Fibroblast of mammary gland (primary cell): ENCODE measurements around the gene GRIK4.

Source experiments
- DNase-seq: peaks from one replicate; pipeline ENCODE4 v3.0.0-alpha.2; 2010; ENCODE audit warnings: low read depth
- H3K4me3 ChIP-seq: 2 replicates; pipeline ENCODE4 v1.5.1; 2011; ENCODE audit warnings: low read depth, mild to moderate bottlenecking, low read length, moderate library complexity; ENCODE audit not compliant: control insufficient read depth
- TF ChIP-seq, protein P1 (sequence below): conservative IDR thresholded peaks from 2 replicates; pipeline ENCODE4 v1.5.1; 2011; ENCODE audit warnings: low read depth, low read length, inconsistent platforms; ENCODE audit not compliant: control insufficient read depth, insufficient read depth

The GRIK4 gene, protein sequence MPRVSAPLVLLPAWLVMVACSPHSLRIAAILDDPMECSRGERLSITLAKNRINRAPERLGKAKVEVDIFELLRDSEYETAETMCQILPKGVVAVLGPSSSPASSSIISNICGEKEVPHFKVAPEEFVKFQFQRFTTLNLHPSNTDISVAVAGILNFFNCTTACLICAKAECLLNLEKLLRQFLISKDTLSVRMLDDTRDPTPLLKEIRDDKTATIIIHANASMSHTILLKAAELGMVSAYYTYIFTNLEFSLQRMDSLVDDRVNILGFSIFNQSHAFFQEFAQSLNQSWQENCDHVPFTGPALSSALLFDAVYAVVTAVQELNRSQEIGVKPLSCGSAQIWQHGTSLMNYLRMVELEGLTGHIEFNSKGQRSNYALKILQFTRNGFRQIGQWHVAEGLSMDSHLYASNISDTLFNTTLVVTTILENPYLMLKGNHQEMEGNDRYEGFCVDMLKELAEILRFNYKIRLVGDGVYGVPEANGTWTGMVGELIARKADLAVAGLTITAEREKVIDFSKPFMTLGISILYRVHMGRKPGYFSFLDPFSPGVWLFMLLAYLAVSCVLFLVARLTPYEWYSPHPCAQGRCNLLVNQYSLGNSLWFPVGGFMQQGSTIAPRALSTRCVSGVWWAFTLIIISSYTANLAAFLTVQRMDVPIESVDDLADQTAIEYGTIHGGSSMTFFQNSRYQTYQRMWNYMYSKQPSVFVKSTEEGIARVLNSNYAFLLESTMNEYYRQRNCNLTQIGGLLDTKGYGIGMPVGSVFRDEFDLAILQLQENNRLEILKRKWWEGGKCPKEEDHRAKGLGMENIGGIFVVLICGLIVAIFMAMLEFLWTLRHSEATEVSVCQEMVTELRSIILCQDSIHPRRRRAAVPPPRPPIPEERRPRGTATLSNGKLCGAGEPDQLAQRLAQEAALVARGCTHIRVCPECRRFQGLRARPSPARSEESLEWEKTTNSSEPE

GRCh38 chr11:120511116-120511819, at the start of gene GRIK4:
TSS of gene GRIK4 (plus strand) at chr11:120511748. CDS start at chr11:120660319, 148,571 bp downstream.
- TF ChIP-seq, protein P1, sequence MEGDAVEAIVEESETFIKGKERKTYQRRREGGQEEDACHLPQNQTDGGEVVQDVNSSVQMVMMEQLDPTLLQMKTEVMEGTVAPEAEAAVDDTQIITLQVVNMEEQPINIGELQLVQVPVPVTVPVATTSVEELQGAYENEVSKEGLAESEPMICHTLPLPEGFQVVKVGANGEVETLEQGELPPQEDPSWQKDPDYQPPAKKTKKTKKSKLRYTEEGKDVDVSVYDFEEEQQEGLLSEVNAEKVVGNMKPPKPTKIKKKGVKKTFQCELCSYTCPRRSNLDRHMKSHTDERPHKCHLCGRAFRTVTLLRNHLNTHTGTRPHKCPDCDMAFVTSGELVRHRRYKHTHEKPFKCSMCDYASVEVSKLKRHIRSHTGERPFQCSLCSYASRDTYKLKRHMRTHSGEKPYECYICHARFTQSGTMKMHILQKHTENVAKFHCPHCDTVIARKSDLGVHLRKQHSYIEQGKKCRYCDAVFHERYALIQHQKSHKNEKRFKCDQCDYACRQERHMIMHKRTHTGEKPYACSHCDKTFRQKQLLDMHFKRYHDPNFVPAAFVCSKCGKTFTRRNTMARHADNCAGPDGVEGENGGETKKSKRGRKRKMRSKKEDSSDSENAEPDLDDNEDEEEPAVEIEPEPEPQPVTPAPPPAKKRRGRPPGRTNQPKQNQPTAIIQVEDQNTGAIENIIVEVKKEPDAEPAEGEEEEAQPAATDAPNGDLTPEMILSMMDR = peak; percentile 66
- peak within 1 kb of the TSS; percentile 12 for H3K4me3 ChIP-seq
- peak; percentile 52 for DNase-seq

GRCh38 chr11:120462825-120463224, 48.7 kb upstream of the GRIK4 start:
- H3K4me3 ChIP-seq = no peak overlapping the region
- DNase-seq = no peak
- TF ChIP-seq, protein P1 = no peak

DNA sequence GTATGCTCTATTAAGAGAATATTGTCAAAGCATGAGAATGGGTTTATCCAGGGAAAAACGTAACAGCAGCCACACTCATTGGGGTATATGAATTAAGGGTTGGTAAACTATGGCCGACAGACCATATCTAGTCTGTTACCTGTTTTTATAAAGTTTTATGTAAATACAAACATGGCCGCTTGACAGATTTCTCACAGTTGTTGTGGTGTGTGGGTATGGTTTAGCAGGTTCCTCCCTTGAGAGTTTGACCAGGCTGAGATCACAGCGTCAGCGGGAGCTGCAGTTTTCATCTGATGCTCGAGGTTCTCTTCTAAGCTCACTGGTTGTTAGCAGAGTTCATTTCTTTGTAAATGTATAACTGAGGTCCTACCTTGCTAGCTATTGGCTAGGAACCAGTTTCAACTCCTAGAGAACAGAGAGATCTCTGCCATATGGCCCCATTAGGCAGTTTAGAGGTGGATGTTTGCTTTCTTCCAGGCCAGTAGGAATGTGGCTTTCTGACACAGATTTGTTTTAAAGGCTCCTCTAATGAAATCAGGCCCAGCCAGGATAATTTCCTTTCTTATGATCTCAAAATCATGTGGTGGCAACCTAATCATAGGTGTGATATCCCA, 45.5 kb upstream of the GRIK4 start:
- TF ChIP-seq, protein P1 = no peak
- no peak for DNase-seq
- no peak overlapping the region for H3K4me3 ChIP-seq

GRCh38 chr11:120467627-120468026, 43.9 kb upstream of the GRIK4 start:
- no peak overlapping the region for H3K4me3 ChIP-seq
- DNase-seq = no peak
- TF ChIP-seq, protein P1 = no peak

- peak; percentile 74 for DNase-seq
- TF ChIP-seq, protein P1 = no peak
- no peak overlapping the region for H3K4me3 ChIP-seq
These were observed 40.4 kb upstream of the GRIK4 start for GRCh38 chr11:120471131-120471530.

DNA sequence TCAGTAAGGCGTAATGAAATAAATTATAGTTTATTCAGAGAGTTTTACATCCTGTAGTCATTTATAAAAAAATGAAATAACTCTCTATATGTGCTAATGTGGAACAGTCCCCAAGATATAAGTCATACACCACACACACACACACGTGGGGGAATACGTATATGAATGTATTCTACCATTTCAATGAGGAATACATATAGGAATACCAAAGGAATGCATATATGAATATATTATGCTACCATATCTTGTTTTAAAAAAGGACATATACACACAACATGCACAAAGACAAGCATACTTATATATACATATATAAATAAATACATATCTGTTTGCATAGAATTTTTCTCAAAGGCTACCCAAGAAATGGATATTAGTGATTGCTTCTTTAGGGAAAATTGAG, 39.6 kb upstream of the GRIK4 start:
- H3K4me3 ChIP-seq = no peak overlapping the region
- DNase-seq = no peak
- TF ChIP-seq, protein P1 = no peak
